Neuronal stem cell (in vitro differentiated cells): Measurements from ENCODE around the gene THAP8. TPM values are rescaled to one million over a fixed set of nuclear protein-coding genes. Genes with fewer than 3 reads are reported as not detected.

ENCODE experiments used
- DNase-seq: peaks from one replicate; pipeline ENCODE4 v3.0.0-alpha.2; 2013; ENCODE audit warnings: low spot score
- H2AFZ ChIP-seq: one replicate; pipeline ENCODE4 v1.6.1; 2013; ENCODE audit warnings: mild to moderate bottlenecking, low read length, inconsistent platforms
- H2AK5ac ChIP-seq: 2 replicates; pipeline ENCODE4 v1.6.1; 2013; ENCODE audit warnings: low read depth, mild to moderate bottlenecking, inconsistent platforms, low read length, moderate library complexity, mixed read lengths
- H2BK120ac ChIP-seq: 2 replicates; pipeline ENCODE4 v1.6.1; 2013; ENCODE audit warnings: low read depth, mild to moderate bottlenecking, inconsistent platforms, low read length, moderate library complexity, mixed read lengths
- H2BK12ac ChIP-seq: one replicate; pipeline ENCODE4 v1.6.1; 2013; ENCODE audit warnings: low read length, inconsistent platforms
- H2BK15ac ChIP-seq: 2 replicates; pipeline ENCODE4 v1.6.1; 2013; ENCODE audit warnings: mild to moderate bottlenecking, low read length, inconsistent platforms, mixed read lengths
- H2BK5ac ChIP-seq: one replicate; pipeline ENCODE4 v1.6.1; 2013; ENCODE audit warnings: inconsistent platforms, mild to moderate bottlenecking, low read length, moderate library complexity
- H3K14ac ChIP-seq: one replicate; pipeline ENCODE4 v1.6.1; 2013; ENCODE audit warnings: low read length, inconsistent platforms
- H3K18ac ChIP-seq: 2 replicates; pipeline ENCODE4 v1.6.1; 2013; ENCODE audit warnings: low read length, inconsistent platforms
- H3K23ac ChIP-seq: 2 replicates; pipeline ENCODE4 v1.6.1; 2013; ENCODE audit warnings: low read depth, mild to moderate bottlenecking, mixed read lengths, low read length, inconsistent platforms; ENCODE audit not compliant: poor library complexity
- H3K27ac ChIP-seq: replicated peaks from 3 replicates; pipeline ENCODE4 v1.5.1; 2013; ENCODE audit warnings: low read length, inconsistent platforms
- H3K27me3 ChIP-seq, 3 experiments: 2 replicates each; pipeline ENCODE4 v1.6.1; 2013; ENCODE audit warnings: low read length in 3 of 3, mild to moderate bottlenecking in 2 of 3, inconsistent platforms in 1 of 3, low read depth in 1 of 3, mixed read lengths in 1 of 3, moderate library complexity in 1 of 3; ENCODE audit not compliant: control insufficient read depth in 3 of 3, insufficient read depth in 3 of 3
- H3K36me3 ChIP-seq, 2 donors: replicated peaks in 1 of 2; 2 replicates each; pipeline ENCODE4 v1.6.1; 2013; ENCODE audit warnings: low read length in 2 of 2; ENCODE audit not compliant: control insufficient read depth in 2 of 2, insufficient read depth in 2 of 2
- H3K4ac ChIP-seq: 2 replicates; pipeline ENCODE4 v1.6.1; 2013; ENCODE audit warnings: inconsistent platforms, mild to moderate bottlenecking, low read length, moderate library complexity
- H3K4me1 ChIP-seq, 2 donors: 1 replicate in 1 of 2; 2 replicates in 1 of 2; pipeline ENCODE4 v1.6.1; 2013; ENCODE audit warnings: low read length in 2 of 2, low read depth in 1 of 2; ENCODE audit not compliant: control insufficient read depth in 2 of 2, insufficient read depth in 1 of 2
- H3K4me2 ChIP-seq: one replicate; pipeline ENCODE4 v1.6.1; 2013; ENCODE audit warnings: mild to moderate bottlenecking, low read length, inconsistent platforms; ENCODE audit not compliant: insufficient read depth, poor library complexity, severe bottlenecking
- H3K4me3 ChIP-seq, 2 donors: 2 replicates each; pipeline ENCODE4 v1.5.1; 2013; ENCODE audit warnings: low read length in 2 of 2, mild to moderate bottlenecking in 2 of 2, inconsistent platforms in 1 of 2, moderate library complexity in 1 of 2
- H3K79me1 ChIP-seq: one replicate; pipeline ENCODE4 v1.6.1; 2013; ENCODE audit warnings: low read depth, mild to moderate bottlenecking, inconsistent platforms, low read length, moderate library complexity
- H3K9ac ChIP-seq: one replicate; pipeline ENCODE4 v1.6.1; 2013; ENCODE audit warnings: mild to moderate bottlenecking, low read depth, low read length, inconsistent platforms; ENCODE audit not compliant: poor library complexity
- H3K9me3 ChIP-seq, 2 donors: replicated peaks in 1 of 2; 2 replicates each; pipeline versions ENCODE3 to v1.6.1; 2013; ENCODE audit warnings: low read length in 2 of 2, mild to moderate bottlenecking in 2 of 2, inconsistent platforms in 1 of 2, low read depth in 1 of 2, mixed read lengths in 1 of 2, moderate library complexity in 1 of 2; ENCODE audit not compliant: control insufficient read depth in 2 of 2, insufficient read depth in 1 of 2
- H4K8ac ChIP-seq: one replicate; pipeline ENCODE4 v1.6.1; 2013; ENCODE audit warnings: low read depth, mild to moderate bottlenecking, inconsistent platforms, low read length, moderate library complexity
- H4K91ac ChIP-seq: one replicate; pipeline ENCODE4 v1.6.1; 2013; ENCODE audit warnings: low read length, low read depth, mild to moderate bottlenecking, inconsistent platforms; ENCODE audit not compliant: poor library complexity
- WGBS, 2 donors: extraction: QIAGEN DNeasy Blood & Tissue Kit; methylation state at CpG; one replicate each; pipeline ENCODE4 v1.1.7; 2013; ENCODE audit warnings: missing lambda C conversion rate in 2 of 2, mixed read lengths in 1 of 2; ENCODE audit not compliant: insufficient read length in 2 of 2, insufficient replicate concordance in 1 of 2; ENCODE audit errors: extremely low coverage in 2 of 2; 5-methylcytosine and 5-hydroxymethylcytosine counted together
- polyA plus RNA-seq, 2 experiments: library from polyadenylated mRNA; stranded (reverse); fragments of 200-250 nt; gene quantifications; one replicate each; pipeline ENCODE4 v1.2.3, GENCODE V29; 2013

The THAP8 gene, protein sequence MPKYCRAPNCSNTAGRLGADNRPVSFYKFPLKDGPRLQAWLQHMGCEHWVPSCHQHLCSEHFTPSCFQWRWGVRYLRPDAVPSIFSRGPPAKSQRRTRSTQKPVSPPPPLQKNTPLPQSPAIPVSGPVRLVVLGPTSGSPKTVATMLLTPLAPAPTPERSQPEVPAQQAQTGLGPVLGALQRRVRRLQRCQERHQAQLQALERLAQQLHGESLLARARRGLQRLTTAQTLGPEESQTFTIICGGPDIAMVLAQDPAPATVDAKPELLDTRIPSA
- 8.9 TPM for polyA plus RNA-seq (2013, experiment 1 of 2)
- polyA plus RNA-seq (2013, experiment 2 of 2), result 8.0 TPM

DNA sequence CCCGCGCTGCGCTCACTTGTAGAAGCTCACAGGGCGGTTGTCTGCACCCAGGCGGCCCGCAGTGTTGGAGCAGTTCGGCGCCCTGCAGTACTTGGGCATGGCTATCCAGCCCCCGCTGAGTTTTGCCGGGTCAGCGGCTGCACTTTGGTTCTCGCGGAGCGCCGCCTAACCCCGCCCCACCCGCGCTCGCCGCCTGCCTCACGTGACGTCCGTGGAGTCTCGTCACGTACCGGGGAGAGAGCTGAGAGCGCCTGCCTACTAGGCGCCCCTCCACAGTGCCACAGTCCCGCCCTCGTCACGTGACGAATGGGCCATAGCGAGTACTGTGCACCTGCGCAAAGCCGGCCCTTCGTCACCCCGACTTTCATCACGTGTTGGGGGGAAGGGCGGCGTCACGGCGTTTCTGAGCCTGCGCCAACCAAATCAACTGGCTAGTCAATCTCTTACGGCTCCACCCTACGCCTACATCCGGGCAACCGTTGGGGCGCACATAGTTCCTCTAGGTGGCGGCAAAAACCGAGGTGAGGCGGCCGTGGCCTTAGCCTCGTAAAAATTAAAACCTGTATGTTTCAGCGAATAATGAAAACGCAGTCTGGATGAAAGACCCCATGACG, at the start of gene THAP8:
Gene THAP8, minus strand, starts transcription at position 167 of the 614 bp plus-strand sequence. Its CDS starts 68 bp downstream, at position 99.
- H2AFZ ChIP-seq, result peak within 1 kb of the TSS; percentile 99
- H3K36me3 ChIP-seq, result peaks cover 6 to 26% of the 10 kb centered on the region in 2 donors
- peak within 1 kb of the TSS; percentile 93 for H3K18ac ChIP-seq
- peak within 1 kb of the TSS; percentile 94 for H3K27ac ChIP-seq
- no peaks in the 10 kb centered on the region for H3K79me1 ChIP-seq
- peak within 1 kb of the TSS; percentile 78 to 93 for H3K4me3 ChIP-seq
- peak within 1 kb of the TSS; percentile 82 for H3K4me2 ChIP-seq
- peak within 1 kb of the TSS; percentile 94 for H3K9ac ChIP-seq
- H2BK12ac ChIP-seq, result no peak within 1 kb of the TSS
- H2AK5ac ChIP-seq, result no peak within 1 kb of the TSS
- peaks cover 8 to 9% of the 10 kb centered on the region in 2 donors for H3K4me1 ChIP-seq
- no peak within 1 kb of the TSS for H4K91ac ChIP-seq
- peak; percentile 98 for DNase-seq
- no peak within 1 kb of the TSS for H2BK5ac ChIP-seq
- WGBS, 2 donors, result no CpG with 5 or more reads among the region's 56 CpGs
- H2BK15ac ChIP-seq, result no peak within 1 kb of the TSS
- no peak within 1 kb of the TSS for H4K8ac ChIP-seq
- H3K9me3 ChIP-seq, result no peaks in the 10 kb centered on the region
- no peaks in the 10 kb centered on the region for H3K27me3 ChIP-seq
- H3K14ac ChIP-seq, result no peak within 1 kb of the TSS
- H3K4ac ChIP-seq, result no peak within 1 kb of the TSS
- peak within 1 kb of the TSS; percentile 66 for H3K23ac ChIP-seq
- peak within 1 kb of the TSS; percentile 65 for H2BK120ac ChIP-seq

DNA sequence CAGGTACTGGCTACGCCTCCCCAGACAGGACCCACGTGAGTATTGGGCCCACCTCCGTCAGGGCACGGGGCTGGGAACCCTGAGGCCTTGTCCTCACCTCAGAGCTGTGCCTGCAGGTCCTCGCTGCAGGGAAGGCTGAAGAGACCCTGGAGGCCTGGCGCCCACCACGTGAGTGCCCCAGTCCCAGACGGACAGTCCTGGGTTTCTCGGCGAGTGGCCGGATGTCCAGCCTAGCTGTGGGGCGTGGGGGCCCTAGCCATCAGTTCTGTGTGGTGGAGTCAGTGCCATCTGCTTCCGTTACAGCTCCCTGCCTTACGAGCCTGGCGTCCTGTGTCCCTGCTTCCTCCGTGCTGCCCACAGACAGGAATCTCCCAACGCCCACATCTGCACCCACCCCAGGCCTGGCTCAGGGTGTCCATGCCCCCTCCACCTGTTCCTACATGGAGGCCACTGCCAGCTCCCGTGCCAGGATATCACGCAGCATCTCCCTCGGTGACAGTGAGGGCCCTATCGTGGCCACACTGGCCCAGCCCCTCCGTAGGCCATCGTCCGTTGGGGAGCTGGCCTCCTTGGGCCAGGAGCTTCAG, 49.0 kb upstream of the THAP8 start:
- no CpG with 5 or more reads among the region's 24 CpGs for WGBS, 2 donors
- no peak overlapping the region for H4K8ac ChIP-seq
- H2BK5ac ChIP-seq, result no peak overlapping the region
- H3K36me3 ChIP-seq, result peaks cover 63 to 88% of the 10 kb centered on the region in 2 donors
- H3K9ac ChIP-seq, result no peak overlapping the region
- H3K14ac ChIP-seq, result no peak overlapping the region
- H3K4me2 ChIP-seq, result peak overlapping the region; percentile 2
- H2AFZ ChIP-seq, result no peak overlapping the region
- no peaks in the 10 kb centered on the region for H3K9me3 ChIP-seq
- peaks cover 0 to 2% of the 10 kb centered on the region in 2 donors for H3K4me1 ChIP-seq
- H2BK12ac ChIP-seq, result no peak overlapping the region
- H3K27me3 ChIP-seq, result no peaks in the 10 kb centered on the region
- no peak overlapping the region for H4K91ac ChIP-seq
- H3K4me3 ChIP-seq, result peak overlapping the region in 1 of 2 donors; percentile 40
- no peak overlapping the region for H3K4ac ChIP-seq
- peaks cover 9% of the 10 kb centered on the region for H3K79me1 ChIP-seq
- H2BK120ac ChIP-seq, result no peak overlapping the region
- H3K27ac ChIP-seq, result no peak overlapping the region
- DNase-seq, result no peak
- H2BK15ac ChIP-seq, result no peak overlapping the region
- H3K18ac ChIP-seq, result peak overlapping the region; percentile 57
- H3K23ac ChIP-seq, result peak overlapping the region; percentile 80
- H2AK5ac ChIP-seq, result no peak overlapping the region

DNA sequence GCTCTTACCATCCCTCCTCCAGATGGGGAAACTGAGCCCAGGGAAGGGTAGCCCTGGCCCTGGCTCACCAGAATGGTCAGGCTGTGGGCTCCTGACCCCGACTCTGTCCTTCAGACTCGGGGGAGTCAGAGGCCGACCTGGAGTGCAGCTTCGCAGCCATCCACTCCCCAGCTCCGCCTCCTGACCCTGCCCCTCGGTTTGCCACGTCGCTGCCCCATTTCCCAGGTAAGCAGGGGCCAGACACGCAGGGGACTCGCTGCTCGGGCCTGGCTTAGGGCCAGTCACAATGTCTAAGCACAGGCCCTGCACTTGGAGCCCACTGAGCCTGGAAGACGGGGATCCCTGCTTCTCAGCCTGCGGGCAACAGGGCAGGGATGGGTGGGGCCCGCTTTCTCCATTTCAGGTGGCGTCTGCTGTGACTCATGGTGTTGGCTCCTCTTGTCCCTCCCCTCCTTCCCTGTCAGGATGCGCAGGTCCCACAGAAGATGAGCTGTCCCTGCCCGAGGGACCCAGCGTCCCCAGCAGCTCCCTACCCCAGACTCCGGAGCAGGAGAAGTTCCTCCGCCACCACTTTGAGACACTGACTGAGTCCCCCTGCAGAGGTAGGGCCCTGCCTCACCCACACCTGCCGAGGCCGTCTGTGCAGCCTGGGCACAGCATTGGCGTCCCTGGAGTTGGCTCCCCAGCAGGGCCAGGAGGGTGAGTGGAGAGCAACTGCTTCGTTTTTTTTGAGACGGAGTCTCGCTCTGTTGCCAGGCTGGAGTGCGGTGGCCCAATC, 47.7 kb upstream of the THAP8 start:
- Histone ChIP-seq H3K4me2 (no peak overlapping the region), H4K91ac (no peak overlapping the region), H3K27me3 (no peaks in the 10 kb centered on the region), H3K36me3 (peaks cover 61 to 94% of the 10 kb centered on the region in 2 donors), H3K23ac (no peak overlapping the region), H3K18ac (no peak overlapping the region), H3K4ac (no peak overlapping the region), H3K14ac (no peak overlapping the region), H2AK5ac (no peak overlapping the region), H3K4me3 (no peak overlapping the region), H2BK120ac (no peak overlapping the region), H3K27ac (no peak overlapping the region), H2BK12ac (no peak overlapping the region), H3K9ac (no peak overlapping the region), H2BK5ac (peak overlapping the region; percentile 71), H2BK15ac (no peak overlapping the region), H3K9me3 (no peaks in the 10 kb centered on the region), H3K4me1 (peaks cover 0 to 6% of the 10 kb centered on the region in 2 donors), H3K79me1 (peaks cover 9% of the 10 kb centered on the region), H4K8ac (peak overlapping the region; percentile 23), H2AFZ (no peak overlapping the region)
- no peak for DNase-seq
- no CpG with 5 or more reads among the region's 27 CpGs for WGBS, 2 donors
